Trophoblast cell (in vitro differentiated cells and primary cell): Measurements from ENCODE around the gene BCDIN3D.
A peak's percentile ranks its signal among the peaks of the same experiment; 100 is the strongest.

Experiments
- DNase-seq, 2 donors: peaks; one replicate each; pipeline ENCODE4 v3.0.0-alpha.2; 2016
- H2AFZ ChIP-seq: 2 replicates; pipeline ENCODE4 v1.6.1; 2013; ENCODE audit warnings: low read length, moderate library complexity, mild to moderate bottlenecking; ENCODE audit not compliant: insufficient read depth, poor library complexity
- H2AK5ac ChIP-seq: 2 replicates; pipeline ENCODE4 v1.6.1; 2013; ENCODE audit warnings: mild to moderate bottlenecking, low read length
- H2BK120ac ChIP-seq: 2 replicates; pipeline ENCODE4 v1.6.1; 2013; ENCODE audit warnings: low read length, mild to moderate bottlenecking, moderate library complexity; ENCODE audit not compliant: insufficient read depth, poor library complexity
- H2BK12ac ChIP-seq: 2 replicates; pipeline ENCODE4 v1.6.1; 2013; ENCODE audit warnings: mild to moderate bottlenecking, low read length, moderate library complexity
- H2BK5ac ChIP-seq: 2 replicates; pipeline ENCODE4 v1.6.1; 2013; ENCODE audit warnings: low read length, low read depth, moderate library complexity, mild to moderate bottlenecking; ENCODE audit not compliant: poor library complexity
- H3K14ac ChIP-seq: 2 replicates; pipeline ENCODE4 v1.6.1; 2013; ENCODE audit warnings: mild to moderate bottlenecking, low read length
- H3K18ac ChIP-seq: 2 replicates; pipeline ENCODE4 v1.6.1; 2013; ENCODE audit warnings: mild to moderate bottlenecking, low read length
- H3K23ac ChIP-seq: 2 replicates; pipeline ENCODE4 v1.6.1; 2013; ENCODE audit warnings: low read length
- H3K27ac ChIP-seq: 2 replicates; pipeline ENCODE4 v1.5.1; 2013; ENCODE audit warnings: low read depth, mild to moderate bottlenecking, inconsistent platforms, low read length, moderate library complexity
- H3K27me3 ChIP-seq: 2 replicates; pipeline ENCODE4 v1.6.1; 2013; ENCODE audit warnings: inconsistent platforms, mild to moderate bottlenecking, low read length, moderate library complexity; ENCODE audit not compliant: insufficient read depth
- H3K36me3 ChIP-seq, 2 experiments: 1 replicate in 1 of 2; 2 replicates in 1 of 2; pipeline ENCODE4 v1.6.1; 2013; ENCODE audit warnings: low read length in 2 of 2, mild to moderate bottlenecking in 2 of 2, moderate library complexity in 1 of 2; ENCODE audit not compliant: insufficient read depth in 2 of 2, control insufficient read depth in 1 of 2
- H3K4ac ChIP-seq: 2 replicates; pipeline ENCODE4 v1.6.1; 2013; ENCODE audit warnings: low read depth, mild to moderate bottlenecking, low read length, moderate library complexity
- H3K4me1 ChIP-seq, 2 experiments: 1 replicate in 1 of 2; 2 replicates in 1 of 2; pipeline ENCODE4 v1.6.1; 2013; ENCODE audit warnings: low read length in 2 of 2, mild to moderate bottlenecking in 2 of 2, moderate library complexity in 1 of 2; ENCODE audit not compliant: insufficient read depth in 2 of 2, control insufficient read depth in 1 of 2
- H3K4me2 ChIP-seq: 2 replicates; pipeline ENCODE4 v1.6.1; 2013; ENCODE audit warnings: inconsistent platforms, mild to moderate bottlenecking, low read length, moderate library complexity
- H3K4me3 ChIP-seq: 2 replicates; pipeline ENCODE4 v1.5.1; 2013; ENCODE audit warnings: mild to moderate bottlenecking, low read depth, low read length, inconsistent platforms
- H3K79me1 ChIP-seq: one replicate; pipeline ENCODE4 v1.6.1; 2013; ENCODE audit warnings: low read length
- H3K79me2 ChIP-seq: 2 replicates; pipeline ENCODE4 v1.6.1; 2013; ENCODE audit warnings: low read length, mild to moderate bottlenecking; ENCODE audit not compliant: control insufficient read depth, insufficient read depth, poor library complexity
- H3K9ac ChIP-seq: 2 replicates; pipeline ENCODE4 v1.6.1; 2013; ENCODE audit warnings: mild to moderate bottlenecking, low read length
- H3K9me3 ChIP-seq: 2 replicates; pipeline ENCODE4 v1.6.1; 2013; ENCODE audit warnings: low read depth, mild to moderate bottlenecking, control low read depth, inconsistent platforms, low read length; ENCODE audit not compliant: insufficient read depth
- H4K12ac ChIP-seq: 2 replicates; pipeline ENCODE4 v1.6.1; 2013; ENCODE audit warnings: low read depth, mild to moderate bottlenecking, low read length, moderate library complexity
- H4K8ac ChIP-seq: 2 replicates; pipeline ENCODE4 v1.6.1; 2013; ENCODE audit warnings: low read depth, mild to moderate bottlenecking, low read length, moderate library complexity
- H4K91ac ChIP-seq: one replicate; pipeline ENCODE4 v1.6.1; 2013; ENCODE audit warnings: low read depth, mild to moderate bottlenecking, low read length, moderate library complexity
- WGBS: extraction: QIAGEN DNeasy Blood & Tissue Kit; methylation state at CpG from one replicate; pipeline ENCODE4 v1.1.7; 2013; ENCODE audit warnings: missing lambda C conversion rate; ENCODE audit not compliant: insufficient read length, insufficient coverage; ENCODE audit errors: extremely low coverage; 5-methylcytosine and 5-hydroxymethylcytosine counted together

The BCDIN3D gene

DNA sequence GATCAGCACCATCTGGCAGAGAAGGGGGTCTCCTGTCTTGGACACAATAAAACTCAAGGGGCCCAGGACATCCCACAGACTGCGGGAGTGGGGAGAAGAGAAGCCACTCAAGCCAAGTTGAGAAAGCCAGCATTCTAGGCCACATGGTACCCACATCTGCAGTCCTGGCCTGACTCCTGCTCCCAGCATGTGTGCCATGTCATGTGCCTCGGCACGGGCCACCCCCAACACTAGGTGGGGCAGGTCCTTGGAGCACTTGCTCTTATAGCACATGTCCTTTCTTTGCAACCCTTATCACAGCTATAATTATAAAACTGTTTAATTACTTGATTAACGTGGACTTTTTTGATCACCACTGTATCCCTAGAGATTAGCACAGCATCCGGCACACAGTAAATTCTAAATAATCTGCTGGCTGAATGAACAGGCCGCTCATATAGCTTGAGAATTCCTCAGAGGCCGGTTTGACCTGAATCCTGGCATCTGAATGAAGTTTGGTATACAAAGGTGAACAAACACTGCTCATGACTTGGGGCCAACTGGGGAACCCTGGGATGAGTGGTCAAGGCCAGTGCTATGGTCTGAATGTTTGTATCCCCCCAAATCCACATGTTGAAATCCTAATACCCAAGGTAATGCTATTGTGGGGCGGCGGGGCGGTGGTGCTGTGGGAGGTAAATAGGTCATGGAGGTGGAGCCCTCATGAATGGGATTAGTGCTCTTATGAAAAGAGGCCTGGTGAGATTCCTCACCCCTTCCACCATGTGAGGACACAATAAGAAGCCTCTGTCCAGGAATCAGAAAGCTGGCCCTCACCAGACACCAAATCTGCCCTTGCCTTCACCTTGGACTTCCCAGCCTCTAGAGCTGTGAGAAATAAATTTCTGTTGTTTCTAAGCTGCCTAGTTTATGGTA, 21.3 kb downstream of the BCDIN3D start:
- Histone ChIP-seq H4K8ac (no peak overlapping the region), H3K36me3 (peaks cover 7 to 11% of the 10 kb centered on the region in 2 experiments), H3K9me3 (peaks cover 2% of the 10 kb centered on the region), H3K4ac (no peak overlapping the region), H3K79me2 (peaks cover 1% of the 10 kb centered on the region), H3K18ac (no peak overlapping the region), H3K23ac (no peak overlapping the region), H2BK12ac (no peak overlapping the region), H2AK5ac (no peak overlapping the region), H3K4me1 (peaks cover 0 to 8% of the 10 kb centered on the region in 2 experiments), H2AFZ (no peak overlapping the region), H3K4me3 (peak overlapping the region; percentile 37), H4K91ac (no peak overlapping the region), H3K27ac (no peak overlapping the region), H3K79me1 (no peaks in the 10 kb centered on the region), H3K14ac (no peak overlapping the region), H2BK5ac (no peak overlapping the region), H2BK120ac (no peak overlapping the region), H3K9ac (no peak overlapping the region), H3K27me3 (no peaks in the 10 kb centered on the region), H3K4me2 (no peak overlapping the region), H4K12ac (no peak overlapping the region)
- peak; percentile 69 to 84 for DNase-seq
- no CpG with 5 or more reads among the region's 10 CpGs for WGBS

- H3K79me2 ChIP-seq, result no peaks in the 10 kb centered on the region
- H3K4me3 ChIP-seq, result no peak overlapping the region
- no CpG with 5 or more reads among the region's 2 CpGs for WGBS
These were observed 23.1 kb downstream of the BCDIN3D start for GRCh38 chr12:49819786-49820185.

DNA sequence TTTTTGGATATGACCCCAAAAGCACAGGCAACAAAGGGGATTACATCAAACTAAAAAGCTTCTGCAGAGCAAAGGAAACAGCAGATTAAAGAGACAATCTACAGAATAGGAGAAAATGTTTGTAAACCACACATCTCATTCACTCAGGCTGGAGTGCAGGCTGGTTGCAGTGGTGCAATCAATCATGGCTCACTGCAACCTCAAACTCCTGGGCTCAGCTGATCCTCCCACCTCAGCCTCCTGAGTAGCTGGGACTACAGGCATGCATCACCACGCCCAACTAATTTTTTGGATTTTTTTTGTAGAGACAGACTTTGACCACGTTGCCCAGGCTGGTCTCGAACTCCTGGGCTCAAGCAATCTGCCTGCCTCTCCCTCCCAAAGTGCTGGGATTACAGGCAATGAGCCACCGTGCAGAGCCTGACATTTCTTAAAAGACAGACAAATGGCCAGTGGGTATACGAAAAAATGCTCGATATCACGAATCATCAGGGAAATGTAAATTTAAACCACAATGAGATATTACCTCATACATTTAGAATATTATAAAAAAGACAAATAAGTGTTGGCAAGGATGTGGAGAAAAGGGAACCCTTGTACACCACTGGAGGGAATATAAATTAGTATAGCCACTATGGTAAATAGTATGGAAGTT, 24.5 kb downstream of the BCDIN3D start:
- no peak overlapping the region for H3K4me2 ChIP-seq

More at GRCh38 chr12:49819786-49820185, 23.1 kb downstream of the BCDIN3D start:
- Histone ChIP-seq H3K36me3 (peaks cover 12 to 14% of the 10 kb centered on the region in 2 experiments), H3K79me1 (no peaks in the 10 kb centered on the region), H3K9me3 (peaks cover 2% of the 10 kb centered on the region), H4K12ac (no peak overlapping the region), H3K27me3 (no peaks in the 10 kb centered on the region), H2BK120ac (no peak overlapping the region), H3K27ac (no peak overlapping the region), H2AFZ (no peak overlapping the region), H3K23ac (no peak overlapping the region), H3K9ac (no peak overlapping the region), H4K8ac (no peak overlapping the region), H2AK5ac (no peak overlapping the region), H4K91ac (no peak overlapping the region), H2BK12ac (no peak overlapping the region), H3K4ac (peak overlapping the region; percentile 21), H3K14ac (no peak overlapping the region), H3K18ac (no peak overlapping the region), H2BK5ac (no peak overlapping the region), H3K4me1 (peaks cover 0 to 7% of the 10 kb centered on the region in 2 experiments), H3K4me2 (no peak overlapping the region)
- DNase-seq, result no peak

GRCh38 chr12:49813131-49813530, 29.8 kb downstream of the BCDIN3D start:
- Histone ChIP-seq H3K4me2 (no peak overlapping the region), H3K9me3 (no peaks in the 10 kb centered on the region), H2BK120ac (no peak overlapping the region), H3K18ac (no peak overlapping the region), H4K8ac (no peak overlapping the region), H3K79me2 (peaks cover 5% of the 10 kb centered on the region), H3K4me3 (no peak overlapping the region), H3K79me1 (peaks cover 16% of the 10 kb centered on the region), H2BK12ac (no peak overlapping the region), H3K9ac (no peak overlapping the region), H3K23ac (no peak overlapping the region), H3K14ac (no peak overlapping the region), H2AK5ac (no peak overlapping the region), H2BK5ac (no peak overlapping the region), H3K27ac (no peak overlapping the region), H3K4ac (no peak overlapping the region), H3K4me1 (peaks cover 21 to 22% of the 10 kb centered on the region in 2 experiments), H4K91ac (no peak overlapping the region), H4K12ac (no peak overlapping the region), H3K27me3 (no peaks in the 10 kb centered on the region), H3K36me3 (peaks cover 5 to 6% of the 10 kb centered on the region in 2 experiments), H2AFZ (no peak overlapping the region)
- no CpG with 5 or more reads among the region's 1 CpG for WGBS
- DNase-seq, result no peak

More for the DNA sequence above, 24.5 kb downstream of the BCDIN3D start:
- WGBS, result no CpG with 5 or more reads among the region's 7 CpGs
- H3K79me2 ChIP-seq, result no peaks in the 10 kb centered on the region
- H3K4me3 ChIP-seq, result no peak overlapping the region
- peaks cover 2% of the 10 kb centered on the region for H3K9me3 ChIP-seq
- H3K18ac ChIP-seq, result no peak overlapping the region
- no peaks in the 10 kb centered on the region for H3K27me3 ChIP-seq
- no peak overlapping the region for H3K9ac ChIP-seq
- H3K36me3 ChIP-seq, result peaks cover 7 to 12% of the 10 kb centered on the region in 2 experiments
- H2BK12ac ChIP-seq, result no peak overlapping the region
- no peak overlapping the region for H3K27ac ChIP-seq
- no peak overlapping the region for H2AK5ac ChIP-seq
- peaks cover 0 to 7% of the 10 kb centered on the region in 2 experiments for H3K4me1 ChIP-seq
- H3K14ac ChIP-seq, result no peak overlapping the region
- no peak overlapping the region for H2AFZ ChIP-seq
- H3K4ac ChIP-seq, result no peak overlapping the region
- H4K8ac ChIP-seq, result no peak overlapping the region
- H2BK120ac ChIP-seq, result no peak overlapping the region
- H3K79me1 ChIP-seq, result no peaks in the 10 kb centered on the region
- H4K91ac ChIP-seq, result no peak overlapping the region
- H2BK5ac ChIP-seq, result no peak overlapping the region
- no peak overlapping the region for H4K12ac ChIP-seq
- no peak overlapping the region for H3K23ac ChIP-seq
- DNase-seq, result peak in 1 of 2 donors; percentile 57
